ENCODE measurements around the gene HS3ST5.
"Not testable (repeated sequence)": the region's sequence is repeated elsewhere in the genome, so short reads cannot be mapped to it uniquely, and the experiment has no call there.

HS3ST5 gene

DNA sequence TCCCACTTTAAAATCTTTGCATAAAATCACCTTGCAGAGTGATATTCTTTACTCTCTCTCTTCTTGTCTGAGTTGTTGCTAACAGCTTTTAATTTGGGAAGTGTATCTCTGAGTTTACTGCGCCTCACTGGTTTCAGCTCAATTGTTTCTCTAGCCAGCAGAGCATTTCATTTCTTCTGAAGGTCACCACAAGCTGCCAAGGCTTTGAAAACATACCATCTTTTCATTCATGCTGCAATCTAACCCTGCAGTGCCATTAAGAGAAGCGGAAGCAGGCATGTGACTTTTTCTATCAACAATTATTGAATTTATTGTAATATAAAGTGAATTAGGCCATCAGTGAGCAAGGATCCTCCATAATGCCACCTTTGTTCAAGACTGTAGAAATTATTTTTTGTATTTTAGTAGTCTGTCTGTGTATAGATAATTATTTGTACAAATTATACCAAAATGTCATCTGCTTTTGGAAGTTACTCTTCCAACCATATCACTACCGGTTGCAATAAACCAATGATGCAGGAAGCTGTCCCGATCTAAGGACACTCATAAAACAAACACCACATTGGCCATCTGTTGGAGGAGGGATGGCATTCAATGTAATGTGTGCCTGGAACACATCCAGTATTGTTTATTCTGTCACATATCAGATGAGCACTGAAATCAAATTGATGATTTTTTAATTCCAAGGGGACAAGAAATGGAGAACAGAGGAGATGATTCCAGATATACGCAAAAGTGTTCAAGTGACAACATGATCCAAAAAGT is 26.8 kb downstream of the HS3ST5 start:
- no peak for TF ChIP-seq JUND (IDR thresholded peaks at IDR 0.05; ENCODE audit: low read depth)
- DNase-seq (ENCODE audit: low read depth in 1 of 2, low spot score in 1 of 2): no peak
- in situ Hi-C loops (cut with HindIII; ENCODE audit: low pct_unique_long_range_greater_than_20kb, low sequenced_read_pairs): no loop called here

DNA sequence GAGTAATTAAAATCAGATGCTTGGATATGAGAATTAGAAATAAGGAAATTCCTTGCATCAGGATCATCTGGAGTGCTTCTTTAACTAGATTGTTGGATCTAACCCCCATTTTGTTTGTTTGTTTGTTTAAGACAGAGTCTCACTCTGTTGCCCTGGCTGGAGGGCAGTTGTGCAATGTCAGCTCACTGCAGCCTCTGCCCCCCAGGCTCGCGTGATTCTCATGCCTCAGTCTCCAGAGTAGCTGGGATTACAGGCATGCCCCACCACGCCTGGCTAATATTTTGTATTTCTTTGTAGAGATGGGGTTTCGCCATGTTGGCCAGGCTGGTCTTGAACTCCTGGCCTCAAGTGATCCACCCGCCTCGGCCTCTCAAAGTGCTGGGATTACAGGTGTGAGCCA is 29.0 kb downstream of the HS3ST5 start:
- DNase-seq (ENCODE audit: low read depth in 1 of 2, low spot score in 1 of 2); in situ Hi-C loops (cut with HindIII; ENCODE audit: low pct_unique_long_range_greater_than_20kb, low sequenced_read_pairs): not testable (repeated sequence)

DNA sequence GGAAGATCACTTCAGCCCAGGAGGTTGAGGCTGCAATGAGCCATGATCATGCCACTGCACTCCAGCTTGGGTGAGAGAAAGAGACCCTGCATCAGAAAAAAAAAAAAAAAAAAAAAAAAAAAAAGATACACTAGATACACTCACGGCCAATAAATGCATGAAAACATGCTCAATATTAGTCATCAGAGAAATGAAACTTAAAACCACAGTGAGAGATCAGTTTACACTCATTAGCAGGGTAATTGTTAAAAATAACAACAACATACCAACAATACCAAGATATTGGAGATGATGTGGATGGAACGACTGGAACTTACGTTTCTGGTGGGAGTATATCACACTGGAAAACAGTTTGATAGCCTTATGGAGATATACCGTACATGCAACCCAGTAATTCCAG is 29.9 kb downstream of the HS3ST5 start:
- in situ Hi-C loops (cut with HindIII; ENCODE audit: low pct_unique_long_range_greater_than_20kb, low sequenced_read_pairs): no loop called here
- DNase-seq (ENCODE audit: low read depth in 1 of 2, low spot score in 1 of 2): no peak
- TF ChIP-seq JUND (IDR thresholded peaks at IDR 0.05; ENCODE audit: low read depth): no peak

DNA sequence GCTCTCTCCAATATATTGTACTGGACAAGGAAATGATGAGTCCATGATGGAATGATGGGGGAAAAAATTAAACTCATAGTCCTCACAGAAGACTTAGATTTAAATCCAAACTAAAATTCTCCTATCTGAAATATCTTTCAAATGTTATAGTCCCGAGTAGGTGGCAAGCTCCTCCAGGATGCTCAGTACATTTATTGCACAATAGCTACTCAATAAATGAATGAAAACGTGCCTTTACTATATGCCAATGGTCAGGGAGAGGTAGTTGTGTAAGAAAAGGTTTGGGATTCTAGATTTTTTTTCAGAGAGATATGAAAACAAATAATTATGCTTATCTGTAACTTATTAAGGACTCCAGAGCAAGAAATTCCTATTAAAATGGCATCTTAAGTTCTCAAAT is 32.8 kb downstream of the HS3ST5 start:
- no peak for DNase-seq (ENCODE audit: low read depth in 1 of 2, low spot score in 1 of 2)
- TF ChIP-seq JUND (IDR thresholded peaks at IDR 0.05; ENCODE audit: low read depth): no peak
- in situ Hi-C loops (cut with HindIII; ENCODE audit: low pct_unique_long_range_greater_than_20kb, low sequenced_read_pairs): no loop called here

DNA sequence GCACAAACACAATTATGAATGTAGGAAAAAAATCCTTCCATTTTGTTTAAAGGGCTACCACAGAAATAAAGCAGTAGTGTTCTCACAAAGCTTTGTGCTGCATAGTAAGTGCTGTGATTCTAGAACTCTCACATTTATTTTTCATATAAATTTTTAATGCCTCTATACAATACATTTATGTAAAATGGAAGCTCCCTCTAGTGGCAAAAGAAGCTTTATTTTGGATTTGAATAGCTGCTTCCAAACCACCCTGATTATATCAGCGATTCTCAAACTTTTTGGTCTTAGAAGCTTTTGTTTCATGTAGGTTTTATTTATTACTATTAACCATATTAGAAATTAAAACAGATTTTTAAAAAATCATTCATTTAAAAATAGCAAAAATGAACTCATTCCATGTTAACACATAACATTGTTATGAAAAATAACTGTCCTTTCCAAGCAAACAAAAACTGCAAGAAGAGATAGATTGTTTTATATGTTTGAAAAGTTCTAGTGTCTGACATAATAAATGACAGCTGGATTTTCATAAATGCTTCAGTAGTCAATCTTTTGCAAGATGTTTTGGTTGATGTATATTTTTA is 38.4 kb downstream of the HS3ST5 start:
- no peak for TF ChIP-seq JUND (IDR thresholded peaks at IDR 0.05; ENCODE audit: low read depth)
- DNase-seq (ENCODE audit: low read depth in 1 of 2, low spot score in 1 of 2): peak in 1 of 2 experiments; percentile 25
- in situ Hi-C loops (cut with HindIII; ENCODE audit: low pct_unique_long_range_greater_than_20kb, low sequenced_read_pairs): no loop called here

DNA sequence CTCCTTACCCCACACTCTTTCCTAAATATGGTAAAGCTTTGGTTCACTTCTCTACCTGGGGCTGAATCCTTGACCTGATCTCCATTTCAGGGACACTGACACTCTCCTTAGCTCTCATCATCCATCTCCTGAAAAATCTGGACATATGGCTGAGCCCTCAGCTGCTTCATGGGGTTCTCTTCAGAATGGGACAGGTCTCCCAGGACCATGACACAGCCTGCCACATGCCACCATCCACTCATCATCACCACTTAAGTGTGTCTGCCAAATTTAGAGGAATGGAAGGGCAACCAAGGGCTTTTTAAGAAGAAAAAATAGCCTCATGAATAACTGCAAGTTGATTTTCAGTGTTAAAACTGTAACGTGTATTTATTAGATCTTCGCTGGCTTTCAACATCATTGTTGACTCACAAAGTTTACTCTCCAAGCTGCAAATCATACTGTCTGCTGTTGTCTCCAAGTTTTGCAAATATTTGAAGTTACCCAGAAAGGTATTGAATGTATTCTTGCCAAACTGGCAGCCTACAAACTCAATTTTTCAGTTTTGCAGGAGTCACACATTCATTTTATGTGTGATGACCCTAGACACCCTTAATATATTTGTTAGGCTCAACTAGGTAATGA is 41.1 kb downstream of the HS3ST5 start:
- no peak for DNase-seq (ENCODE audit: low read depth in 1 of 2, low spot score in 1 of 2)
- in situ Hi-C loops (cut with HindIII; ENCODE audit: low pct_unique_long_range_greater_than_20kb, low sequenced_read_pairs): no loop called here
- no peak for TF ChIP-seq JUND (IDR thresholded peaks at IDR 0.05; ENCODE audit: low read depth)

DNA sequence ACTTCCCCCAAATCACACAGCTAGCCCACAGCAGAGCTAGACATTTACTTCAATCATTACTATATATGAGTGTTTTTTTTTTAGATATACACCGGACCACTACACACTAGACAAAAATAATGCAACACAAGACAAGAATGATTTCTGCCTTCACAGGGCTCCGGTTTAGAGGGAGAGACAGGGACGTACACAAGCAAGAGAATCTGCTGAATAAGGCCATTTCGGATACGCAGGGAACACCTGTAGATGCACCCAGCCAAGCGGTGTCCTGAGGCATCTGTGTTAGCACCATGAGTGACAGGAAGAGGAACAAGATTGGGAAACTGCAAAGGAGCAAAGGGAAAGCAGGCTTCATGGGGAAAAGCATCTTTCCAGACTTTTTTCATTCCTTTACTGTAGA is 45.7 kb downstream of the HS3ST5 start:
- no peak for DNase-seq (ENCODE audit: low read depth in 1 of 2, low spot score in 1 of 2)
- no peak for TF ChIP-seq JUND (IDR thresholded peaks at IDR 0.05; ENCODE audit: low read depth)
- in situ Hi-C loops (cut with HindIII; ENCODE audit: low pct_unique_long_range_greater_than_20kb, low sequenced_read_pairs): no loop called here

DNA sequence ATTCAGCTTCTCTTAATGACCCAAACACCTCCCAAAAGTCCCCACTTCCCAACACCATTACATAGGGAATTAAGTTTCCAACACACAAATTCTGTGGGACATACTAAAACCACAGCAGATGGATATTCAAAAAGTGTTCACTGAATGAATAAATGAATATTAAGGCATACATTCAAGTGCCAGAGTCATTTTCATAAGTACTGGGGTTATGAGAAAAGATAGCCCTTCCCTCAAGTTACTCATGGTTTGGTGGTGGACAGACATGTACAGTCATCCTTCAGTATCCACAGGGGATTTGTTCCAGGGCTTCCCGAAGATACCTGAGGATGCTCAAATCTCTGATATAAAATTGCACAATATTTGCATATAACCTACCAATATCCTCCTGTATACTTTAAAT is 50.4 kb downstream of the HS3ST5 start:
- in situ Hi-C loops (cut with HindIII; ENCODE audit: low pct_unique_long_range_greater_than_20kb, low sequenced_read_pairs): no loop called here
- TF ChIP-seq JUND (IDR thresholded peaks at IDR 0.05; ENCODE audit: low read depth): no peak
- DNase-seq (ENCODE audit: low read depth in 1 of 2, low spot score in 1 of 2): no peak

DNA sequence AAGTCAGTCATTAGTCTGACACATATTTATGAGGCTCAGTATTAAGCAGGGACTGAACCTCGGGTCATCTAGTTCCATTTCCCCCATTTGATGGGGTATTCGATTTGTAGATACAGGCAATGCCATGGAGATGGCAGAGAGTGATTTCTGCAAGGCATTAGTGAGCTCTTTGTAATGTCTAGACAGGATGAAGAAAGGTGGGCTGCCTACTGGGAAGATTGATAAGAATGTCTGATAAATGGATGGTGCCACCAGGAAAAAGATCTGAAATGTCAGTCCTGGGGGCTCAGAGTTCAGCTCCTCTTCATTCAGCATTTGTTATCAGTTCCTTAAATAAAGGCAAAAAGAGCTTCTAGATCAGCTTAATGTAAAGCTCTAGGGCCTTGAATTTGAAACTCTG is 51.4 kb downstream of the HS3ST5 start:
- in situ Hi-C loops (cut with HindIII; ENCODE audit: low pct_unique_long_range_greater_than_20kb, low sequenced_read_pairs): no loop called here
- DNase-seq (ENCODE audit: low read depth in 1 of 2, low spot score in 1 of 2): no peak
- no peak for TF ChIP-seq JUND (IDR thresholded peaks at IDR 0.05; ENCODE audit: low read depth)

DNA sequence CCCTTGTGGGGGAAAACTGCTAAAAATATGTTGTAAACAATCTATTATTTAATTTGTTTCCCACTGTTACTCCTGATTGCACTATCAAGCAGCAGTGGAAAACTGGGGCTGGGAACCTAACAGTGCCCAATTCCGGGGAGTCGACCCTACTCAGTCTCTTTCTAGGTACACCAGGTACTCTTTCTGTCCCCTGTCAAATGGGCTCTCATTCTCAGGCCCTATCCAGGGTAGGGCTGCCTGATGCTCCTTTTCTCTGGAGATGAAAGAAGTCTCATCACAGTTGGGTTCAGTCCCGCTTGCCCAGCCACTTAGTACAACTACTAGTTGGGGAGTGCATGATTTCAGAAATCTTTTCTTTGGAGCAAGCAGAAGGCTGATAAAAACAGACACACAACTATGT is 52.0 kb downstream of the HS3ST5 start:
- in situ Hi-C loops (cut with HindIII; ENCODE audit: low pct_unique_long_range_greater_than_20kb, low sequenced_read_pairs): no loop called here
- DNase-seq (ENCODE audit: low read depth in 1 of 2, low spot score in 1 of 2): no peak
- no peak for TF ChIP-seq JUND (IDR thresholded peaks at IDR 0.05; ENCODE audit: low read depth)

DNA sequence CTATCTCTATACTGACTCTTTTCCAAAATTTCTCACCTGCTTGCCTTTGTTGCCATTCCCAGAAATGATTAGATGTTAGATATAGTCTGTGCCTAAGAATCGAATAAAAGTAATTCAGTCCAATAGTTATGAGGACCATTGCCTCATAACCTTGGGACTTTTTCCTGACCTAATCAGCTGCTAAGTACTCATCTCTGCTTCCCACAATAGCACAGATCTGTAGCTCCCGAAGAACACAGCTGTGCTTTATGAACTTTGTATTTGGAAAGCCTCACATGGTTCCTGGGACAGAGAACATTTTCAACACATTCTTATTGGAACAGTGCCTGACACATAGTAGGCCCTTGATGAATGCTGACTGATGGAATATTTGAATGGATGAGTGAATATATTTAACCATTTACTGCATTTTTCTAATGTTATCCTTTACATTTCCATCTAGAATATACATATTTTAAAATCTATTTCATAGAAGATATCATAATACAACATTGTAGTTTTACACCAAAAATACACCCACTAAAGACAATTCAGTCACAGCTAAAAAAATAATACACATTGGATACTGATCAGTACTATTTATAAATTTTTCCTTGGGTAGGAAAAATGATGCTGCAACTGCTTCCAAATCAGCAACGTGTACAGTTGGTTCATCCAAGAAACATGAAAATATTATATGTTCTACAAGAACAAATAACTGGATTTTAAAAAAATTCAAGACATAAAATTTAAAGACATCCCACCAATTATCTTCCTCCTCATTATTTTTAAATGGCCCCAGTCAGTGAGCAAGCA is 53.9 kb downstream of the HS3ST5 start:
- in situ Hi-C loops (cut with HindIII; ENCODE audit: low pct_unique_long_range_greater_than_20kb, low sequenced_read_pairs): no loop called here
- TF ChIP-seq JUND (IDR thresholded peaks at IDR 0.05; ENCODE audit: low read depth): no peak
- DNase-seq (ENCODE audit: low read depth in 1 of 2, low spot score in 1 of 2): no peak

DNA sequence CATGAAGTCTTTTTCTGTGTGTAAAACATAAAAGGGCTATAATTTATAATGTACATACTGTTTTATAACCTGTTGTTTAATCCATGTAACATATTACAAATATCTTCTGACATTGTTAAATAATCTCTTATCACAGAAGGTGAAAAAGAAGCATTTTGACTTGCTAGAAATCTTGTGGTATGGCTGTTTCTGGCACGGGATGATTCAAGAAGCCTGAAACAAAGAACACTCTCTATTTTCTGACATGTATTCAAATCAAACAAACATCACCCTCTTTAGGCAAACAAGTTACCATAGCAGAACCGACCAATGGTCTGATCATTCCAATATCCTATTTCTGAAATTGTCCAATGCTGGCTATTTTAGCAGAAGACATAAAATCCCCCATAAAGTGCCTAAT is 55.4 kb downstream of the HS3ST5 start:
- DNase-seq (ENCODE audit: low read depth in 1 of 2, low spot score in 1 of 2): no peak
- in situ Hi-C loops (cut with HindIII; ENCODE audit: low pct_unique_long_range_greater_than_20kb, low sequenced_read_pairs): no loop called here
- no peak for TF ChIP-seq JUND (IDR thresholded peaks at IDR 0.05; ENCODE audit: low read depth)

DNA sequence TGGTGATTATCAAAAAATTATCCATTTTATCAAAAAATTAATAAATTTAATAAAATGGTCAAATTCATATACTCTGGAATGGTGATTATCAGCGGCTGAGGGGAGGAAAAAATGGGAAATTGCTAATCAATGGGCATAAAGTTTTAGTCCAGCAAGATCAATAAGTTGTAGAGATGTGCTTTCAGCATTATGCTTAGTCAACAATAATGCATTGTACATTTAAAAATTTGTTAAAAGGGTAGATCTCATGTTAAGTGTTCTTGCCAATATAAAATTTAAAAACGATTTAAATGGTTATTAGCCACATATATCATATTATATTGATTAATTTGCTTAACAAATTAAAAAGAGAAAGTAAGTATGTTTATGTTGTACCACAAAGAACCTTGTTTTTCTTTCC is 56.6 kb downstream of the HS3ST5 start:
- no peak for TF ChIP-seq JUND (IDR thresholded peaks at IDR 0.05; ENCODE audit: low read depth)
- DNase-seq (ENCODE audit: low read depth in 1 of 2, low spot score in 1 of 2): no peak
- in situ Hi-C loops (cut with HindIII; ENCODE audit: low pct_unique_long_range_greater_than_20kb, low sequenced_read_pairs): no loop called here

Data from T47D (cell line).